Stimulated activated memory B cell treated with anti-CD40 and anti-IgM and Interleukin-4, amounts not matched to agents 10 μg/mL and 1 μg/mL and 100 μg/mL, for 72 hours (primary cell): Measurements from ENCODE around the gene VTI1A.
A peak's percentile ranks its signal among the peaks of the same experiment; 100 is the strongest.
"Not testable (repeated sequence)": the region's sequence is repeated elsewhere in the genome, so short reads cannot be mapped to it uniquely, and the experiment has no call there.

ENCODE experiments used
- ATAC-seq: fragments of 150-1000 bp; cut with Tn5 transposase; 2 replicates; pipeline ENCODE4 v1.10.0; 2021
- H3K27ac Mint-ChIP-seq: one replicate; pipeline ENCODE4 v1.8.0; 2022; ENCODE audit warnings: mild to moderate bottlenecking, mixed read lengths
- H3K27me3 Mint-ChIP-seq: one replicate; pipeline ENCODE4 v1.8.0; 2022; ENCODE audit warnings: mixed read lengths
- H3K36me3 Mint-ChIP-seq: one replicate; pipeline ENCODE4 v1.8.0; 2022; ENCODE audit warnings: mixed read lengths
- H3K4me1 Mint-ChIP-seq: one replicate; pipeline ENCODE4 v1.8.0; 2022; ENCODE audit warnings: mixed read lengths
- H3K4me3 Mint-ChIP-seq: one replicate; pipeline ENCODE4 v1.8.0; 2022; ENCODE audit warnings: mild to moderate bottlenecking, moderate library complexity, mixed read lengths
- H3K9me3 Mint-ChIP-seq: one replicate; pipeline ENCODE4 v1.8.0; 2022; ENCODE audit warnings: mixed read lengths

Gene VTI1A

GRCh38 chr10:112533916-112534315 lies 86.9 kb downstream of the VTI1A start:
- H3K4me3 Mint-ChIP-seq = no peak overlapping the region
- H3K27ac Mint-ChIP-seq = no peak overlapping the region

GRCh38 chr10:112535531-112535951 lies 88.5 kb downstream of the VTI1A start:
- Mint-ChIP-seq H3K4me3 (no peak overlapping the region), H3K9me3 (no peaks in the 10 kb centered on the region), H3K27ac (no peak overlapping the region), H3K4me1 (peaks cover 27% of the 10 kb centered on the region), H3K36me3 (peaks cover 34% of the 10 kb centered on the region), H3K27me3 (no peaks in the 10 kb centered on the region)
- no peak for ATAC-seq

More at GRCh38 chr10:112533916-112534315, 86.9 kb downstream of the VTI1A start:
- Mint-ChIP-seq H3K4me1 (peaks cover 22% of the 10 kb centered on the region), H3K36me3 (peaks cover 23% of the 10 kb centered on the region), H3K9me3 (no peaks in the 10 kb centered on the region), H3K27me3 (no peaks in the 10 kb centered on the region)
- no peak for ATAC-seq

GRCh38 chr10:112536663-112537062 lies 89.6 kb downstream of the VTI1A start:
- ATAC-seq = no peak
- no peaks in the 10 kb centered on the region for H3K27me3 Mint-ChIP-seq
- H3K9me3 Mint-ChIP-seq = no peaks in the 10 kb centered on the region
- H3K4me1 Mint-ChIP-seq = peaks cover 24% of the 10 kb centered on the region
- H3K4me3 Mint-ChIP-seq = no peak overlapping the region
- H3K36me3 Mint-ChIP-seq = peaks cover 34% of the 10 kb centered on the region
- no peak overlapping the region for H3K27ac Mint-ChIP-seq

GRCh38 chr10:112538168-112538567 lies 91.2 kb downstream of the VTI1A start:
- Mint-ChIP-seq H3K9me3 (no peaks in the 10 kb centered on the region), H3K4me3 (no peak overlapping the region), H3K4me1 (peaks cover 20% of the 10 kb centered on the region), H3K27me3 (no peaks in the 10 kb centered on the region), H3K27ac (no peak overlapping the region), H3K36me3 (peaks cover 49% of the 10 kb centered on the region)
- ATAC-seq = no peak

- peaks cover 61% of the 10 kb centered on the region for H3K36me3 Mint-ChIP-seq
- no peak overlapping the region for H3K4me3 Mint-ChIP-seq
- no peaks in the 10 kb centered on the region for H3K9me3 Mint-ChIP-seq
- no peaks in the 10 kb centered on the region for H3K27me3 Mint-ChIP-seq
- ATAC-seq = no peak
- H3K4me1 Mint-ChIP-seq = peaks cover 17% of the 10 kb centered on the region
- no peak overlapping the region for H3K27ac Mint-ChIP-seq
Measured at GRCh38 chr10:112539340-112539739, 92.3 kb downstream of the VTI1A start.

- not testable (repeated sequence) for H3K9me3 Mint-ChIP-seq, H3K27ac Mint-ChIP-seq, ATAC-seq, H3K27me3 Mint-ChIP-seq, H3K4me3 Mint-ChIP-seq
- peaks cover 30% of the 10 kb centered on the region for H3K4me1 Mint-ChIP-seq
- peaks cover 62% of the 10 kb centered on the region for H3K36me3 Mint-ChIP-seq
Measured at GRCh38 chr10:112542823-112543222, 95.8 kb downstream of the VTI1A start.

- H3K27ac Mint-ChIP-seq = no peak overlapping the region
- no peak overlapping the region for H3K4me3 Mint-ChIP-seq
- peaks cover 27% of the 10 kb centered on the region for H3K4me1 Mint-ChIP-seq
- peaks cover 3% of the 10 kb centered on the region for H3K9me3 Mint-ChIP-seq
- peaks cover 41% of the 10 kb centered on the region for H3K36me3 Mint-ChIP-seq
- H3K27me3 Mint-ChIP-seq = no peaks in the 10 kb centered on the region
- ATAC-seq = no peak
Measured at GRCh38 chr10:112546474-112546873, 99.5 kb downstream of the VTI1A start.

- ATAC-seq = no peak
- no peak overlapping the region for H3K4me3 Mint-ChIP-seq
- H3K9me3 Mint-ChIP-seq = peaks cover 3% of the 10 kb centered on the region
- H3K36me3 Mint-ChIP-seq = peaks cover 31% of the 10 kb centered on the region
- no peaks in the 10 kb centered on the region for H3K27me3 Mint-ChIP-seq
- H3K4me1 Mint-ChIP-seq = peaks cover 27% of the 10 kb centered on the region
- peak overlapping the region; percentile 49 for H3K27ac Mint-ChIP-seq
Measured at GRCh38 chr10:112548535-112549276, 101.7 kb downstream of the VTI1A start.

GRCh38 chr10:112552593-112553110 lies 105.6 kb downstream of the VTI1A start:
- H3K27ac Mint-ChIP-seq = no peak overlapping the region
- ATAC-seq = no peak
- peaks cover 6% of the 10 kb centered on the region for H3K4me1 Mint-ChIP-seq
- H3K4me3 Mint-ChIP-seq = no peak overlapping the region
- no peaks in the 10 kb centered on the region for H3K27me3 Mint-ChIP-seq
- H3K36me3 Mint-ChIP-seq = peaks cover 17% of the 10 kb centered on the region
- no peaks in the 10 kb centered on the region for H3K9me3 Mint-ChIP-seq

- Mint-ChIP-seq H3K27me3 (no peaks in the 10 kb centered on the region), H3K27ac (no peak overlapping the region), H3K4me3 (no peak overlapping the region), H3K4me1 (peaks cover 6% of the 10 kb centered on the region), H3K36me3 (peaks cover 17% of the 10 kb centered on the region), H3K9me3 (no peaks in the 10 kb centered on the region)
- ATAC-seq = no peak
Measured at GRCh38 chr10:112553315-112553714, 106.3 kb downstream of the VTI1A start.

- peaks cover 12% of the 10 kb centered on the region for H3K36me3 Mint-ChIP-seq
- H3K4me1 Mint-ChIP-seq = no peaks in the 10 kb centered on the region
- H3K4me3 Mint-ChIP-seq = no peak overlapping the region
- no peaks in the 10 kb centered on the region for H3K9me3 Mint-ChIP-seq
- ATAC-seq = no peak
- H3K27me3 Mint-ChIP-seq = no peaks in the 10 kb centered on the region
- H3K27ac Mint-ChIP-seq = no peak overlapping the region
Measured at GRCh38 chr10:112554263-112554662, 107.2 kb downstream of the VTI1A start.

GRCh38 chr10:112557197-112557596 lies 110.2 kb downstream of the VTI1A start:
- no peaks in the 10 kb centered on the region for H3K4me1 Mint-ChIP-seq
- H3K9me3 Mint-ChIP-seq = no peaks in the 10 kb centered on the region
- H3K36me3 Mint-ChIP-seq = peaks cover 15% of the 10 kb centered on the region
- no peak overlapping the region for H3K27ac Mint-ChIP-seq
- no peaks in the 10 kb centered on the region for H3K27me3 Mint-ChIP-seq
- no peak for ATAC-seq
- no peak overlapping the region for H3K4me3 Mint-ChIP-seq

- H3K9me3 Mint-ChIP-seq = no peaks in the 10 kb centered on the region
- peaks cover 6% of the 10 kb centered on the region for H3K36me3 Mint-ChIP-seq
- H3K27me3 Mint-ChIP-seq = no peaks in the 10 kb centered on the region
- no peaks in the 10 kb centered on the region for H3K4me1 Mint-ChIP-seq
- no peak overlapping the region for H3K27ac Mint-ChIP-seq
- ATAC-seq = no peak
- no peak overlapping the region for H3K4me3 Mint-ChIP-seq
Measured at GRCh38 chr10:112558476-112559142, 111.6 kb downstream of the VTI1A start.

GRCh38 chr10:112559349-112559748 lies 112.3 kb downstream of the VTI1A start:
- H3K4me3 Mint-ChIP-seq = no peak overlapping the region
- no peaks in the 10 kb centered on the region for H3K4me1 Mint-ChIP-seq
- peaks cover 6% of the 10 kb centered on the region for H3K36me3 Mint-ChIP-seq
- no peak for ATAC-seq
- no peaks in the 10 kb centered on the region for H3K9me3 Mint-ChIP-seq
- H3K27ac Mint-ChIP-seq = no peak overlapping the region
- H3K27me3 Mint-ChIP-seq = no peaks in the 10 kb centered on the region

GRCh38 chr10:112562122-112562521 lies 115.1 kb downstream of the VTI1A start:
- H3K4me3 Mint-ChIP-seq = no peak overlapping the region
- no peaks in the 10 kb centered on the region for H3K4me1 Mint-ChIP-seq
- H3K36me3 Mint-ChIP-seq = peaks cover 6% of the 10 kb centered on the region
- H3K27ac Mint-ChIP-seq = no peak overlapping the region
- H3K27me3 Mint-ChIP-seq = no peaks in the 10 kb centered on the region
- no peak for ATAC-seq
- no peaks in the 10 kb centered on the region for H3K9me3 Mint-ChIP-seq
